ENCODE results near the gene SPECC1.
"Not testable (repeated sequence)": the region's sequence is repeated elsewhere in the genome, so short reads cannot be mapped to it uniquely, and the experiment has no call there.

The SPECC1 gene

GRCh38 chr17:20096430-20096829 lies 87.3 kb downstream of the SPECC1 start:
- no peak for DNase-seq

- no peak for DNase-seq
Observed at GRCh38 chr17:20097330-20097729, 88.2 kb downstream of the SPECC1 start.

GRCh38 chr17:20098314-20098713 lies 89.2 kb downstream of the SPECC1 start:
- DNase-seq, result no peak

- not testable (repeated sequence) for DNase-seq
Observed at GRCh38 chr17:20100806-20101205, 91.6 kb downstream of the SPECC1 start.

GRCh38 chr17:20103454-20104446 lies 94.6 kb downstream of the SPECC1 start:
- no peak for DNase-seq

- peak in 2 of 4 experiments; percentile 16 to 17 for DNase-seq
Observed at GRCh38 chr17:20105539-20106280, 96.6 kb downstream of the SPECC1 start.

- DNase-seq, result not testable (repeated sequence)
Observed at GRCh38 chr17:20106446-20106845, 97.3 kb downstream of the SPECC1 start.

- no peak for DNase-seq
Observed at GRCh38 chr17:20109076-20109475, 99.9 kb downstream of the SPECC1 start.

- no peak for DNase-seq
Observed at GRCh38 chr17:20111538-20111937, 102.4 kb downstream of the SPECC1 start.

GRCh38 chr17:20114466-20114865 lies 105.3 kb downstream of the SPECC1 start:
- DNase-seq, result no peak

- peak; percentile 72 to 87 (median 78) for DNase-seq
Observed at GRCh38 chr17:20116683-20117309, 107.6 kb downstream of the SPECC1 start.

GRCh38 chr17:20118280-20118679 lies 109.1 kb downstream of the SPECC1 start:
- no peak for DNase-seq

- peak; percentile 13 to 61 (median 41) for DNase-seq
Observed at GRCh38 chr17:20120836-20121235, 111.7 kb downstream of the SPECC1 start.

GRCh38 chr17:20121359-20122253 lies 112.4 kb downstream of the SPECC1 start:
- peak; percentile 69 to 83 (median 75) for DNase-seq

GRCh38 chr17:20122254-20122879 lies 113.2 kb downstream of the SPECC1 start:
- DNase-seq, result peak; percentile 58 to 82 (median 71)

- DNase-seq, result no peak
Observed at GRCh38 chr17:20123209-20123608, 114.0 kb downstream of the SPECC1 start.

GRCh38 chr17:20125724-20126123 lies 116.6 kb downstream of the SPECC1 start:
- no peak for DNase-seq

- DNase-seq, result no peak
Observed at GRCh38 chr17:20127360-20128035, 118.3 kb downstream of the SPECC1 start.

- DNase-seq, result no peak
Observed at GRCh38 chr17:20128036-20128667, 119.0 kb downstream of the SPECC1 start.

GRCh38 chr17:20133517-20133916 lies 124.4 kb downstream of the SPECC1 start:
- no peak for DNase-seq
